ENCODE data around the gene TMEM248. TPM values are rescaled to one million over a fixed set of nuclear protein-coding genes. Genes with fewer than 3 reads are reported as not detected.

TMEM248 gene
- total RNA-seq, 3 donors from 2014 or later: 101 to 130 (median 111) TPM

DNA sequence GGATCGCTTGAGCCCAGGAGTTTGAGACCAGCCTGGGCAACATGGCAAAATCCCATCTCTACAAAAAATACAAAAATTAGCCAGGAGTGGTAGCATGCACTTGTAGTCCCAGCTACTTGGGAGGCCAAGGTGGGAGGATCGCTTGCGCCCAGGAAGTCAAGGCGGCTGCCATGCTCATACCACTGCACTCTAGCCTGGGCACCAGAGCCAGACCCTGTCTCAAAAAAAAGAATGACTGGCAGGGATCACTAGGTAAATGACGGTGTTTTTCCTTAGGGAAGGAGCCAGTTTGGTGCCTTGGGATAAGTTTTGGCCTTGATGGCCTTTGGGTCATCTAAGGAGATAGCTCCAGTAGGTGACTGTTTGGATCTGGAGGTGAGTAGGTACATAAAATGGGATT is 8.9 kb downstream of the TMEM248 start:
- Histone ChIP-seq H3K4me1 (ENCODE audit: low read depth) (peaks cover 8% of the 10 kb centered on the region), H3K4me3 (no peak overlapping the region), H3K36me3 (ENCODE audit: low read depth) (no peaks in the 10 kb centered on the region), H3K9me3 (no peaks in the 10 kb centered on the region)
- intact Hi-C loops (cut with DNase I, micrococcal nuclease): loop anchor here in 1 of 2 donors (10.0 kb wide), 1 partner anchor 65 kb away; the partner anchor contains the start of genes SBDS and TYW1
- TF ChIP-seq, protein P1, sequence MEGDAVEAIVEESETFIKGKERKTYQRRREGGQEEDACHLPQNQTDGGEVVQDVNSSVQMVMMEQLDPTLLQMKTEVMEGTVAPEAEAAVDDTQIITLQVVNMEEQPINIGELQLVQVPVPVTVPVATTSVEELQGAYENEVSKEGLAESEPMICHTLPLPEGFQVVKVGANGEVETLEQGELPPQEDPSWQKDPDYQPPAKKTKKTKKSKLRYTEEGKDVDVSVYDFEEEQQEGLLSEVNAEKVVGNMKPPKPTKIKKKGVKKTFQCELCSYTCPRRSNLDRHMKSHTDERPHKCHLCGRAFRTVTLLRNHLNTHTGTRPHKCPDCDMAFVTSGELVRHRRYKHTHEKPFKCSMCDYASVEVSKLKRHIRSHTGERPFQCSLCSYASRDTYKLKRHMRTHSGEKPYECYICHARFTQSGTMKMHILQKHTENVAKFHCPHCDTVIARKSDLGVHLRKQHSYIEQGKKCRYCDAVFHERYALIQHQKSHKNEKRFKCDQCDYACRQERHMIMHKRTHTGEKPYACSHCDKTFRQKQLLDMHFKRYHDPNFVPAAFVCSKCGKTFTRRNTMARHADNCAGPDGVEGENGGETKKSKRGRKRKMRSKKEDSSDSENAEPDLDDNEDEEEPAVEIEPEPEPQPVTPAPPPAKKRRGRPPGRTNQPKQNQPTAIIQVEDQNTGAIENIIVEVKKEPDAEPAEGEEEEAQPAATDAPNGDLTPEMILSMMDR (IDR thresholded peaks at IDR 0.05): no peak
- ATAC-seq (no peak), DNase-seq (no peak)

DNA sequence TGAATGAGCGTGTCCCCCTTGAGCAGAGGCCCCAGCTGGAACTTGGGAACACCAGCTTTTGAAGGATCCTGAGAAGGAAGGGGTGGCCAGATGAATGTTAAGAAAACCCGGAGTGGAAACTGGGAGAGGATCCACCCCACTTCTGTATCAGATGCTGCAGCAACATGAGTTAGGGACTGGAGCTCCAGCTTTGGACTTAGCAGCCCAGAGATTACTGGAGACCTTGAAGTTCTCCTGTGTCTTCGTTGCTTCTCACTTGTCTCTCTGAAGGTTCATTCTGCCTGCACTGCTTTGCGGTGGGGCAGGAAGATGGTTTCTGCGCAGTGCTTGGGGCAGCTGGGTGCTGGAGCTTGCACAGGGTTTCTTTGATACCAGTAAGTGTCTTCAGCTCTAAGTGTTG is 9.3 kb downstream of the TMEM248 start:
- ATAC-seq: no peak
- Histone ChIP-seq H3K4me3 (no peak overlapping the region), H3K4me1 (ENCODE audit: low read depth) (peaks cover 4% of the 10 kb centered on the region), H3K9me3 (no peaks in the 10 kb centered on the region), H3K36me3 (ENCODE audit: low read depth) (no peaks in the 10 kb centered on the region)
- TF ChIP-seq, protein P1 (IDR thresholded peaks at IDR 0.05): no peak
- intact Hi-C loops (cut with DNase I, micrococcal nuclease): no loop called here
- DNase-seq: no peak

DNA sequence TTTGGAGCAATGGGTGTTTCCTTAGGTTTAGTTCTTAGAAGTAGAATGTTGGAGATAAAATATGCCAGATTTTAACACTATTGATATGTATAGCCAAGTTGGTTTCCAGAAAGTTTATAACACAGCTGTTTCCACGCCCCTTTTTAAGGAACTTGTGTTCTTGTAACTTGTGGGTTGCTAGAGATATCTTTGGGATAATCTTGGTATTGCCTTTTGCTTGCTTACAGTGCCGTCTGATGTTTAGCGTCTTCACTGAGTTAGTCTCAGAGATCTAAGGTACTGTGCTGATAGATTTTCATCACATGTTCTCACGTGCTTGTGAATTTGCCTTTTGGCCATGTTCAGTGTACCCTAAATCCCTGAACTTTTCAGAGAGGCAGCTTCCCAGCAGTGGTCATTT is 12.4 kb downstream of the TMEM248 start:
- intact Hi-C loops (cut with DNase I, micrococcal nuclease): no loop called here
- no peaks in the 10 kb centered on the region for H3K4me1 ChIP-seq (ENCODE audit: low read depth)
- TF ChIP-seq, protein P1 (IDR thresholded peaks at IDR 0.05): no peak
- ATAC-seq (no peak), DNase-seq (no peak)
- H3K9me3 ChIP-seq: no peaks in the 10 kb centered on the region
- no peak overlapping the region for H3K4me3 ChIP-seq
- no peaks in the 10 kb centered on the region for H3K36me3 ChIP-seq (ENCODE audit: low read depth)

DNA sequence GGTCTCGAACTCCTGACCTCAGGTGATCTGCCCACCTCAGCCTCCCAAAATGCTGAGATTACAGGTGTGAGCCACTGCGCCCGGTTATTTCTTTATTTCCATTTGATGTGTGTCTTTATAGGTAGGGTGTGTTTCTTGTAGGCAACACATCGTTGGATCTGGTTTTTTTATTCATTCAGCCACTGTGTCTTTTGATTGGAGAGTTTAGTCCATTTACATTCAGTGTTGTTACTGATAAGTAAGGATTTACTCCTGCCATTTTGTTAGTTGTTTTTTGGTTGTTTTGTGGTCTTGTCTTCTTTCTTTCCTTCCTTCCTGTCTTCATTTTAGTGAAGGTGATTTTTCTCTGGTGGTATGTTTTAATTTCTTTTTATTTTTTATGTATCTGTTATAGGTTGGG is 16.9 kb downstream of the TMEM248 start:
- no peaks in the 10 kb centered on the region for H3K9me3 ChIP-seq
- DNase-seq (no peak), ATAC-seq (no peak)
- no peak overlapping the region for H3K4me3 ChIP-seq
- no peaks in the 10 kb centered on the region for H3K4me1 ChIP-seq (ENCODE audit: low read depth)
- peaks cover 5% of the 10 kb centered on the region for H3K36me3 ChIP-seq (ENCODE audit: low read depth)
- TF ChIP-seq, protein P1 (IDR thresholded peaks at IDR 0.05): no peak
- intact Hi-C loops (cut with DNase I, micrococcal nuclease): no loop called here

DNA sequence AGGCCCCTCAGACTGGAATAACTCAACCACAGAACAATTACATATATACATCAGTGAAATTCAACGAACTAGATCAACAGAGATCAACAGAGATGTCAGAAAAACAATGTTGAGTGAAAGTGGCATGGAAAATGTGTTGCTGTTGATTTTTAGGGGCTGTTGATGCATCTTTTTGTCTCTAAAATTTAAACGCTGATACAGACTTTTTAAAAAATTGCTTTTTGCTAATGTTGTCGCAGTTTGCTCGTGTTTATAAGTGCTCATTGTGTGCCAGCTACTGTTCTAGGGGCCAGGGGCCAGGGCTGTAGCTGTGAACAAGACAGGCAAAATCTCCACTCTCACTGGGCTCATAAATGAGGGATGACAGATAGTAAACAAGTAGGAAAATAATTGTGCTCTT is 18.3 kb downstream of the TMEM248 start:
- Histone ChIP-seq H3K4me1 (ENCODE audit: low read depth) (no peaks in the 10 kb centered on the region), H3K36me3 (ENCODE audit: low read depth) (peaks cover 5% of the 10 kb centered on the region), H3K9me3 (no peaks in the 10 kb centered on the region), H3K4me3 (no peak overlapping the region)
- intact Hi-C loops (cut with DNase I, micrococcal nuclease): no loop called here
- TF ChIP-seq, protein P1 (IDR thresholded peaks at IDR 0.05): no peak
- DNase-seq (no peak), ATAC-seq (no peak)

DNA sequence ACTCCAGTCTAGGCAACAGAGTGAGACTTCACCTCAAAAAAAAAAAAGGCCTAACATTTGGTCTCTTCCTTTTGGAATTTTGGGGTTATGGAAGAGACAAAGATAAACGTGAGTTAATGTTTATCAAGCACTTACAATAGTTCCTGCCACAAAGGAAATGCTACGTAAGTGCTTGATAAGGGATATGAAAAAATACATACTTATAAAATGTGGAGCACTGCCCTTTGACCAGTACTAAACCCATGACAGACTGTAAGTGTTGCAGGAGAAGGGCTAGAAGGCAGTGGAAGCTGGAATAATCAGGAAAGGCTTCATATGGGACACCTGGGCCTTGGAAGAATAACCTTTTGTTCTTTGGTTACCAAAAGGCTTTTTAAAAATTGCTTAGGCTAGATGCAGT is 25.5 kb downstream of the TMEM248 start:
- TF ChIP-seq, protein P1 (IDR thresholded peaks at IDR 0.05): no peak
- DNase-seq (peak in 1 of 3 donors; percentile 75), ATAC-seq (peak; percentile 97)
- Histone ChIP-seq H3K36me3 (ENCODE audit: low read depth) (peaks cover 5% of the 10 kb centered on the region), H3K4me3 (no peak overlapping the region), H3K9me3 (no peaks in the 10 kb centered on the region), H3K4me1 (ENCODE audit: low read depth) (peaks cover 16% of the 10 kb centered on the region)
- intact Hi-C loops (cut with DNase I, micrococcal nuclease): no loop called here
